GM12878 (cell line): ENCODE results near the gene AGAP1. TPM values are rescaled to one million over a fixed set of nuclear protein-coding genes. Genes with fewer than 3 reads are reported as not detected.

Experiments used
- ATAC-seq: fragments of 200-7000 bp; cut with Tn5 transposase; 3 replicates; pipeline ENCODE4 v1.9.1; 2020; ENCODE audit warnings: mild to moderate bottlenecking, moderate library complexity
- BruUV-seq: library from RNA; stranded (reverse); fragments of 400-500 nt; replicated peaks from 2 replicates; lab custom pipeline; 2021; lab: Mats Ljungman, UMichigan
- CTCF ChIA-PET: fragments of 300-600 bp; sonication (Branson Sonifier 250); formaldehyde crosslinking; extraction: SDS; loops from one replicate; lab custom pipeline; 2021; ENCODE audit warnings: inconsistent platforms; lab: Yijun Ruan, JAX
- POLR2A ChIA-PET: fragments of 350-600 bp; formaldehyde crosslinking; extraction: SDS; loops from one replicate; lab custom pipeline; 2021; ENCODE audit warnings: inconsistent platforms; lab: Charles Lee
- RAD21 ChIA-PET: fragments of 300-600 bp; sonication (Branson Sonifier 250); formaldehyde crosslinking; loops from one replicate; lab custom pipeline; 2023; ENCODE audit warnings: antibody characterized with exemption; ENCODE audit not compliant: unreplicated experiment; lab: Charles Lee
- SMC1A ChIA-PET: fragments of 300-600 bp; sonication (Branson Sonifier 250); formaldehyde crosslinking; loops from one replicate; lab custom pipeline; 2023; ENCODE audit not compliant: unreplicated experiment, uncharacterized antibody; lab: Charles Lee
- DNase-seq: peaks from one replicate; pipeline ENCODE4 v3.0.0-alpha.2; 2011; ENCODE audit warnings: low read depth, low spot score
- FAIRE-seq: peaks from 3 replicates; lab custom pipeline; 2011; peaks lifted over from hg19 to GRCh38; lab: Jason Lieb, UNC
- H2AFZ ChIP-seq: 2 replicates; pipeline ENCODE4 v1.6.0; 2011; ENCODE audit warnings: low read depth, low read length, control low read depth; ENCODE audit not compliant: control insufficient read depth
- H3K27ac ChIP-seq: 2 replicates; pipeline ENCODE4 v1.5.1; 2011; ENCODE audit warnings: control low read depth; ENCODE audit not compliant: control insufficient read depth, insufficient read depth
- H3K27me3 ChIP-seq, 2 experiments: replicated peaks in 1 of 2; 2 replicates each; pipeline versions ENCODE4 v1.6.0 to v1.6.1; 2011; ENCODE audit warnings: low read length in 1 of 2; ENCODE audit not compliant: control insufficient read depth in 2 of 2, insufficient read depth in 2 of 2
- H3K36me3 ChIP-seq, 2 experiments: 2 replicates each; pipeline ENCODE4 v1.5.1; 2011; ENCODE audit warnings: low read length in 1 of 2; ENCODE audit not compliant: control insufficient read depth in 2 of 2, insufficient read depth in 2 of 2
- H3K4me1 ChIP-seq: 2 replicates; pipeline ENCODE4 v1.6.1; 2011; ENCODE audit warnings: mild to moderate bottlenecking, low read length, moderate library complexity, mixed read lengths; ENCODE audit not compliant: control insufficient read depth, insufficient read depth
- H3K4me2 ChIP-seq: 2 replicates; pipeline ENCODE4 v1.6.0; 2011; ENCODE audit warnings: control low read depth; ENCODE audit not compliant: control insufficient read depth, insufficient read depth
- H3K4me3 ChIP-seq: fragments of 200-600 bp; sonication (generic); 2 replicates; pipeline ENCODE4 v1.5.1; 2016
- H3K79me2 ChIP-seq: 2 replicates; pipeline ENCODE4 v1.6.0; 2011; ENCODE audit warnings: low read length; ENCODE audit not compliant: control insufficient read depth, insufficient read depth
- H3K9ac ChIP-seq: 2 replicates; pipeline ENCODE4 v1.8.0; 2011; ENCODE audit warnings: low read length, control low read depth, mixed read lengths; ENCODE audit not compliant: control insufficient read depth, insufficient read depth
- H3K9me3 ChIP-seq: replicated peaks from 3 replicates; pipeline ENCODE4 v1.5.1; 2011; ENCODE audit warnings: mild to moderate bottlenecking, low read length; ENCODE audit not compliant: control insufficient read depth, insufficient read depth
- H4K20me1 ChIP-seq: 2 replicates; pipeline ENCODE4 v1.6.0; 2011; ENCODE audit not compliant: control insufficient read depth, insufficient read depth
- CREM ChIP-seq: IDR thresholded peaks from 2 replicates; pipeline ENCODE4 v1.6.1; 2014; ENCODE audit warnings: antibody characterized with exemption, low read depth
- HDAC6 ChIP-seq: fragments of 200-600 bp; sonication (generic); IDR thresholded peaks from one replicate; pipeline ENCODE4 v1.8.0; 2017; ENCODE audit warnings: antibody characterized with exemption; ENCODE audit not compliant: unreplicated experiment
- LARP7 ChIP-seq: fragments of 450-650 bp; IDR thresholded peaks from 2 replicates; pipeline ENCODE4 v1.6.1; 2017; ENCODE audit warnings: mild to moderate bottlenecking
- MYC ChIP-seq: IDR thresholded peaks from 2 replicates; pipeline ENCODE4 v1.6.1; 2011; ENCODE audit warnings: mild to moderate bottlenecking, low read length, moderate library complexity, inconsistent platforms; ENCODE audit not compliant: insufficient read depth, insufficient replicate concordance, insufficient read length, severe bottlenecking
- NFYB ChIP-seq: IDR thresholded peaks from 2 replicates; pipeline ENCODE4 v1.6.1; 2011; ENCODE audit warnings: low read depth, mild to moderate bottlenecking, low read length, improper control_type of control experiment, moderate library complexity; ENCODE audit not compliant: insufficient read depth
- POLR2AphosphoS5 ChIP-seq: IDR thresholded peaks from 2 replicates; pipeline ENCODE4 v1.6.1; 2011; ENCODE audit warnings: mild to moderate bottlenecking, low read length, inconsistent platforms
- POU2F2 ChIP-seq: IDR thresholded peaks from 3 replicates; pipeline ENCODE4 v1.6.1; 2011; ENCODE audit warnings: low read depth, mild to moderate bottlenecking, low read length, borderline replicate concordance
- RFX5 ChIP-seq: IDR thresholded peaks from 2 replicates; pipeline ENCODE4 v1.6.1; 2011; ENCODE audit warnings: low read depth, low read length, improper control_type of control experiment
- RUNX3 ChIP-seq: IDR thresholded peaks from 2 replicates; pipeline ENCODE4 v1.6.1; 2012; ENCODE audit warnings: low read length, inconsistent platforms
- TCF3 ChIP-seq: IDR thresholded peaks from 2 replicates; pipeline ENCODE4 v1.6.1; 2012; ENCODE audit warnings: low read depth, mild to moderate bottlenecking, low read length, borderline replicate concordance; ENCODE audit not compliant: insufficient read depth
- YBX1 ChIP-seq: fragments of 450-650 bp; IDR thresholded peaks from 2 replicates; pipeline ENCODE4 v1.6.1; 2016; ENCODE audit warnings: antibody characterized with exemption
- ZBED1 ChIP-seq: IDR thresholded peaks from 2 replicates; pipeline ENCODE4 v1.6.1; 2016; ENCODE audit warnings: borderline replicate concordance
- ZNF207 ChIP-seq: fragments of 450-650 bp; IDR thresholded peaks from 2 replicates; pipeline ENCODE4 v1.6.1; 2014; ENCODE audit warnings: antibody characterized with exemption, mild to moderate bottlenecking, borderline replicate concordance
- ZNF622 ChIP-seq: fragments of 450-650 bp; IDR thresholded peaks from 2 replicates; pipeline ENCODE4 v1.6.1; 2017; ENCODE audit warnings: mild to moderate bottlenecking, inconsistent platforms
- WGBS: methylation state at CpG from one replicate; pipeline ENCODE4 v1.1.6; 2016; ENCODE audit warnings: low lambda C conversion rate; ENCODE audit not compliant: insufficient replicate concordance, insufficient coverage; ENCODE audit errors: missing lambda C conversion rate; 5-methylcytosine and 5-hydroxymethylcytosine counted together
- in situ Hi-C: fragments of 300-500 bp; cut with MboI; formaldehyde crosslinking; loops from 9 replicates; pipeline ENCODE4 v1.14.3; 2018; ENCODE audit warnings: mixed read lengths
- intact Hi-C: fragments of 100-400 bp; cut with micrococcal nuclease; formaldehyde crosslinking; loops from one replicate; pipeline ENCODE4 v1.14.2; 2022; ENCODE audit not compliant: unreplicated experiment
- polyA plus RNA-seq, 11 experiments: library from polyadenylated mRNA; depleted of rRNA in 4 of 11; unstranded in 6 of 11; stranded (reverse) in 5 of 11; fragments of >200 nt; fragmentation: Nextera tagmentation in 4 of 11; fragmentation: Illumina TruSeq in 1 of 11; extraction: Ambion mirVana in 4 of 11; extraction: Trizol in 1 of 11; gene quantifications; 1 replicate in 1 of 11; 2 replicates in 10 of 11; pipeline versions ENCODE4 v1.2.1 to v1.2.3, GENCODE V29; 2011 to 2016; ENCODE audit warnings: inconsistent platforms in 2 of 11, missing spikeins in 2 of 11, low read depth in 1 of 11
- total RNA-seq, 4 experiments: library from RNA; depleted of rRNA in 3 of 4; stranded (reverse); fragments of >200 nt in 3 of 4; fragmentation: Illumina TruSeq in 1 of 4; extraction: Trizol in 1 of 4; gene quantifications; 2 replicates each; pipeline versions ENCODE4 v1.2.1 to v1.2.3, GENCODE V29; 2013 to 2021
- TF ChIP-seq, protein P1 (sequence below): fragments of 450-650 bp; IDR thresholded peaks from 2 replicates; pipeline ENCODE4 v1.6.1; 2017; ENCODE audit warnings: mild to moderate bottlenecking
- TF ChIP-seq, protein P2 (sequence below): fragments of 450-650 bp; IDR thresholded peaks from 2 replicates; pipeline ENCODE4 v1.6.1; 2016; ENCODE audit warnings: mild to moderate bottlenecking
- TF ChIP-seq, protein P3 (sequence below), 3 experiments: IDR thresholded peaks in 2 of 3; conservative IDR thresholded peaks in 1 of 3; 2 replicates each; pipeline ENCODE4 v1.5.1; 2011; ENCODE audit warnings: low read depth in 3 of 3, low read length in 3 of 3, mild to moderate bottlenecking in 3 of 3, control low read depth in 2 of 3, moderate library complexity in 2 of 3, inconsistent platforms in 1 of 3, mixed read lengths in 1 of 3; ENCODE audit not compliant: control insufficient read depth in 2 of 3, insufficient read depth in 1 of 3; ENCODE audit errors: extremely low read depth in 1 of 3
- TF ChIP-seq, protein P4 (sequence below): IDR thresholded peaks from 2 replicates; pipeline ENCODE4 v1.6.1; 2012; ENCODE audit warnings: low read depth, low read length, improper control_type of control experiment

AGAP1 gene
- total and polyA plus RNA-seq, 10 of the 15 experiments (the other 5 are each of a cell fraction or from before 2014, with no cell fraction given): 0.05 to 0.15 (median 0.06) TPM; not detected in 7

- TF ChIP-seq HDAC6 (no peak), NFYB (no peak), CREM (no peak)
- TF ChIP-seq, all 136 proteins: peak for 0
Measured at GRCh38 chr2:235505181-235505741, 11.4 kb downstream of the AGAP1 start (continued).

- BruUV-seq: no TSS peak
- no peak overlapping the region for H2AFZ ChIP-seq
- FAIRE-seq (no peak), ATAC-seq (no peak), DNase-seq (no peak)
- in situ Hi-C loops (no loop called here), intact Hi-C loops (no loop called here)
- ChIA-PET RAD21 (no interaction called here), CTCF (no interaction called here), SMC1A (interaction anchor here (0.6 kb wide), 1 partner anchor 26 kb away, joined by 3 read pairs; no protein-coding TSS in a partner anchor), POLR2A (no interaction called here)
- H3K27ac ChIP-seq: no peak overlapping the region
- no peaks in the 10 kb centered on the region for H3K79me2 ChIP-seq
- no peak overlapping the region for H3K9ac ChIP-seq
- no peaks in the 10 kb centered on the region for H4K20me1 ChIP-seq
- 53% methylated on average over 14 of the region's 14 CpGs for WGBS
- H3K27me3 ChIP-seq: peaks cover 0 to under 1% of the 10 kb centered on the region in 2 experiments; a peak in 2 of 4 replicates
- H3K4me2 ChIP-seq: no peak overlapping the region
- H3K4me1 ChIP-seq: no peaks in the 10 kb centered on the region
- no peaks in the 10 kb centered on the region for H3K36me3 ChIP-seq
- no peak overlapping the region for H3K4me3 ChIP-seq
- no peaks in the 10 kb centered on the region for H3K9me3 ChIP-seq
- no peak for TF ChIP-seq RUNX3
- no peak for TF ChIP-seq ZNF207
- TF ChIP-seq, protein P1, sequence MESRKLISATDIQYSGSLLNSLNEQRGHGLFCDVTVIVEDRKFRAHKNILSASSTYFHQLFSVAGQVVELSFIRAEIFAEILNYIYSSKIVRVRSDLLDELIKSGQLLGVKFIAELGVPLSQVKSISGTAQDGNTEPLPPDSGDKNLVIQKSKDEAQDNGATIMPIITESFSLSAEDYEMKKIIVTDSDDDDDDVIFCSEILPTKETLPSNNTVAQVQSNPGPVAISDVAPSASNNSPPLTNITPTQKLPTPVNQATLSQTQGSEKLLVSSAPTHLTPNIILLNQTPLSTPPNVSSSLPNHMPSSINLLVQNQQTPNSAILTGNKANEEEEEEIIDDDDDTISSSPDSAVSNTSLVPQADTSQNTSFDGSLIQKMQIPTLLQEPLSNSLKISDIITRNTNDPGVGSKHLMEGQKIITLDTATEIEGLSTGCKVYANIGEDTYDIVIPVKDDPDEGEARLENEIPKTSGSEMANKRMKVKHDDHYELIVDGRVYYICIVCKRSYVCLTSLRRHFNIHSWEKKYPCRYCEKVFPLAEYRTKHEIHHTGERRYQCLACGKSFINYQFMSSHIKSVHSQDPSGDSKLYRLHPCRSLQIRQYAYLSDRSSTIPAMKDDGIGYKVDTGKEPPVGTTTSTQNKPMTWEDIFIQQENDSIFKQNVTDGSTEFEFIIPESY: no peak
- TF ChIP-seq POLR2AphosphoS5: no peak
- TF ChIP-seq POU2F2: no peak
- TF ChIP-seq ZBED1: no peak
- TF ChIP-seq MYC: no peak
- TF ChIP-seq, protein P2, sequence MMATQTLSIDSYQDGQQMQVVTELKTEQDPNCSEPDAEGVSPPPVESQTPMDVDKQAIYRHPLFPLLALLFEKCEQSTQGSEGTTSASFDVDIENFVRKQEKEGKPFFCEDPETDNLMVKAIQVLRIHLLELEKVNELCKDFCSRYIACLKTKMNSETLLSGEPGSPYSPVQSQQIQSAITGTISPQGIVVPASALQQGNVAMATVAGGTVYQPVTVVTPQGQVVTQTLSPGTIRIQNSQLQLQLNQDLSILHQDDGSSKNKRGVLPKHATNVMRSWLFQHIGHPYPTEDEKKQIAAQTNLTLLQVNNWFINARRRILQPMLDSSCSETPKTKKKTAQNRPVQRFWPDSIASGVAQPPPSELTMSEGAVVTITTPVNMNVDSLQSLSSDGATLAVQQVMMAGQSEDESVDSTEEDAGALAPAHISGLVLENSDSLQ: no peak
- TF ChIP-seq RFX5: no peak
- TF ChIP-seq ZNF622: no peak
- no peak for TF ChIP-seq LARP7
- TF ChIP-seq, protein P3, sequence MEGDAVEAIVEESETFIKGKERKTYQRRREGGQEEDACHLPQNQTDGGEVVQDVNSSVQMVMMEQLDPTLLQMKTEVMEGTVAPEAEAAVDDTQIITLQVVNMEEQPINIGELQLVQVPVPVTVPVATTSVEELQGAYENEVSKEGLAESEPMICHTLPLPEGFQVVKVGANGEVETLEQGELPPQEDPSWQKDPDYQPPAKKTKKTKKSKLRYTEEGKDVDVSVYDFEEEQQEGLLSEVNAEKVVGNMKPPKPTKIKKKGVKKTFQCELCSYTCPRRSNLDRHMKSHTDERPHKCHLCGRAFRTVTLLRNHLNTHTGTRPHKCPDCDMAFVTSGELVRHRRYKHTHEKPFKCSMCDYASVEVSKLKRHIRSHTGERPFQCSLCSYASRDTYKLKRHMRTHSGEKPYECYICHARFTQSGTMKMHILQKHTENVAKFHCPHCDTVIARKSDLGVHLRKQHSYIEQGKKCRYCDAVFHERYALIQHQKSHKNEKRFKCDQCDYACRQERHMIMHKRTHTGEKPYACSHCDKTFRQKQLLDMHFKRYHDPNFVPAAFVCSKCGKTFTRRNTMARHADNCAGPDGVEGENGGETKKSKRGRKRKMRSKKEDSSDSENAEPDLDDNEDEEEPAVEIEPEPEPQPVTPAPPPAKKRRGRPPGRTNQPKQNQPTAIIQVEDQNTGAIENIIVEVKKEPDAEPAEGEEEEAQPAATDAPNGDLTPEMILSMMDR (IDR thresholded peaks at IDR 0.05 in 2 of 3, conservative IDR thresholded peaks at IDR 0.05 in 1 of 3; ENCODE audit: control insufficient read depth in 2 of 3, extremely low read depth in 1 of 3, insufficient read depth in 1 of 3, low read depth in 3 of 3, low read length in 3 of 3): no peak
- TF ChIP-seq YBX1: no peak
- TF ChIP-seq TCF3: no peak
- TF ChIP-seq, protein P4, sequence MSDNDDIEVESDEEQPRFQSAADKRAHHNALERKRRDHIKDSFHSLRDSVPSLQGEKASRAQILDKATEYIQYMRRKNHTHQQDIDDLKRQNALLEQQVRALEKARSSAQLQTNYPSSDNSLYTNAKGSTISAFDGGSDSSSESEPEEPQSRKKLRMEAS: no peak
Measured at GRCh38 chr2:235506291-235506996, 12.6 kb downstream of the AGAP1 start.
